ENCODE data around the gene KCNJ4. TPM values are rescaled to one million over a fixed set of nuclear protein-coding genes. Genes with fewer than 3 reads are reported as not detected.

The KCNJ4 gene
- polyA plus RNA-seq, 1 donor (not counting 4 experiments of a cell fraction or from before 2014, with no cell fraction given), result not detected

DNA sequence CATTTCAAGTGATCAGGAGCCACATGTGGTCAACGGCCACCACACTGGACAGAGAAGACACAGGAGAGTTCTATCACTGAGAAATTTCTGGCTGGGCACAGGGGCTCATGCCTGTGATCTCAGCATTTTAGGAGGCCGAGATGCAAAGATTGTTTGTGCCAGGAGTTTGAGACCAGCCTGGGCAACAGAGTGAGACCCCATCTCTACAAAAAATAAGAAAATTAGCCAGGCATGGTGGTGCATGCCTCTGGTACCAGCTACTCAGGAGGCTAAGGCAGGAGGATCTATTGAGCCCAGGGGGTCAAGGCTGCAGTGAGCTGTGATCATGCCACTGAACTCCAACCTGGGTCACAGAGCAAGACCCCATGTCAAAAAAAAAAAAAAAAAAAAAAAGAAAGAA, 26.3 kb downstream of the KCNJ4 start:
- Histone ChIP-seq H3K27me3 (ENCODE audit: control insufficient read depth, extremely low read depth, insufficient read depth, low read length) (peaks cover 7% of the 10 kb centered on the region), H3K9ac (ENCODE audit: control insufficient read depth, extremely low read depth, insufficient read depth, low read length) (no peak overlapping the region), H3K9me1 (ENCODE audit: control insufficient read depth, extremely low read depth, insufficient read depth, low read length) (no peaks in the 10 kb centered on the region), H3K4me3 (ENCODE audit: control insufficient read depth in 2 of 3, extremely low read depth in 1 of 3, insufficient read depth in 2 of 3, low read depth in 1 of 3, low read length in 3 of 3) (no peak overlapping the region), H2AFZ (ENCODE audit: control insufficient read depth, low read length) (no peak overlapping the region), H3K4me1 (ENCODE audit: control insufficient read depth, extremely low read depth, insufficient read depth, low read length) (no peaks in the 10 kb centered on the region), H3K9me3 (ENCODE audit: control insufficient read depth, low read depth, low read length) (no peaks in the 10 kb centered on the region), H3K4me2 (ENCODE audit: control insufficient read depth, extremely low read depth, insufficient read depth, low read depth, low read length) (no peak overlapping the region), H3K36me3 (ENCODE audit: control insufficient read depth in 2 of 2, extremely low read depth in 1 of 2, insufficient read depth in 2 of 2, low read length in 2 of 2) (no peaks in the 10 kb centered on the region), H3K27ac (ENCODE audit: control insufficient read depth, insufficient read depth, low read length) (no peak overlapping the region), H3K79me2 (ENCODE audit: control insufficient read depth, insufficient read depth, low read length) (no peaks in the 10 kb centered on the region), H4K20me1 (ENCODE audit: control insufficient read depth, extremely low read depth, insufficient read depth, low read length) (no peaks in the 10 kb centered on the region)
- DNase-seq (ENCODE audit: low read depth, low spot score) (no peak), FAIRE-seq (no peak)
- no peak for TF ChIP-seq EZH2 (IDR thresholded peaks at IDR 0.05; ENCODE audit: low read length)
- TF ChIP-seq, protein P1, sequence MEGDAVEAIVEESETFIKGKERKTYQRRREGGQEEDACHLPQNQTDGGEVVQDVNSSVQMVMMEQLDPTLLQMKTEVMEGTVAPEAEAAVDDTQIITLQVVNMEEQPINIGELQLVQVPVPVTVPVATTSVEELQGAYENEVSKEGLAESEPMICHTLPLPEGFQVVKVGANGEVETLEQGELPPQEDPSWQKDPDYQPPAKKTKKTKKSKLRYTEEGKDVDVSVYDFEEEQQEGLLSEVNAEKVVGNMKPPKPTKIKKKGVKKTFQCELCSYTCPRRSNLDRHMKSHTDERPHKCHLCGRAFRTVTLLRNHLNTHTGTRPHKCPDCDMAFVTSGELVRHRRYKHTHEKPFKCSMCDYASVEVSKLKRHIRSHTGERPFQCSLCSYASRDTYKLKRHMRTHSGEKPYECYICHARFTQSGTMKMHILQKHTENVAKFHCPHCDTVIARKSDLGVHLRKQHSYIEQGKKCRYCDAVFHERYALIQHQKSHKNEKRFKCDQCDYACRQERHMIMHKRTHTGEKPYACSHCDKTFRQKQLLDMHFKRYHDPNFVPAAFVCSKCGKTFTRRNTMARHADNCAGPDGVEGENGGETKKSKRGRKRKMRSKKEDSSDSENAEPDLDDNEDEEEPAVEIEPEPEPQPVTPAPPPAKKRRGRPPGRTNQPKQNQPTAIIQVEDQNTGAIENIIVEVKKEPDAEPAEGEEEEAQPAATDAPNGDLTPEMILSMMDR (optimal IDR thresholded peaks at IDR 0.05 in 1 of 3, IDR thresholded peaks at IDR 0.05 in 1 of 3, conservative IDR thresholded peaks at IDR 0.05 in 1 of 3; ENCODE audit: extremely low read depth in 1 of 3, insufficient read depth in 2 of 3, low read length in 3 of 3), result no peak
- dilution Hi-C loops (cut with MboI; ENCODE audit: extremely low pct_ligation_motif_present, low sequenced_read_pairs), result no loop called here

DNA sequence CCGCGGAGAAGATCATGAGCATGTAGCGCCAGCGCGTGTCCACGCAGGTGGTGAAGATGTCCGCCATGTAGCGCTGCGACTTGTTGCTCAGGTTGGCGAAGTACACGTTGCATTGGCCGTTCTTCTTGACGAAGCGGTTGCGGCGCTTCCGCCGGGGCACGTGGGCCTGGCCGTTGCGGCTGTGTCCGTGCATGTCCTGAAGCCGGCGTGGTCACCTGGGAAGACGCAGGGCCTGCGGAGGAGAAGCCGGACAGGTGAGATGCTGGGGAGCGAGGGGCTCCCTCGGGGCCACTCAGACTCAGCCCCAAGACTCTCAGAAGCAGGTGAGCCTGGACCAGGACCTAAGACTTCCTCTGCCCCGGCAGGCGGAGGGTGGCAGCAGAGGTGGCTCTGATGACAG, 27.1 kb downstream of the KCNJ4 start:
- Histone ChIP-seq H3K27ac (ENCODE audit: control insufficient read depth, insufficient read depth, low read length) (no peak overlapping the region), H4K20me1 (ENCODE audit: control insufficient read depth, extremely low read depth, insufficient read depth, low read length) (no peaks in the 10 kb centered on the region), H3K27me3 (ENCODE audit: control insufficient read depth, extremely low read depth, insufficient read depth, low read length) (peaks cover 5% of the 10 kb centered on the region), H3K4me2 (ENCODE audit: control insufficient read depth, extremely low read depth, insufficient read depth, low read depth, low read length) (no peak overlapping the region), H3K9me3 (ENCODE audit: control insufficient read depth, low read depth, low read length) (no peaks in the 10 kb centered on the region), H3K4me3 (ENCODE audit: control insufficient read depth in 2 of 3, extremely low read depth in 1 of 3, insufficient read depth in 2 of 3, low read depth in 1 of 3, low read length in 3 of 3) (no peak overlapping the region), H3K4me1 (ENCODE audit: control insufficient read depth, extremely low read depth, insufficient read depth, low read length) (peaks cover 3% of the 10 kb centered on the region), H3K9ac (ENCODE audit: control insufficient read depth, extremely low read depth, insufficient read depth, low read length) (no peak overlapping the region), H3K79me2 (ENCODE audit: control insufficient read depth, insufficient read depth, low read length) (no peaks in the 10 kb centered on the region), H2AFZ (ENCODE audit: control insufficient read depth, low read length) (no peak overlapping the region), H3K9me1 (ENCODE audit: control insufficient read depth, extremely low read depth, insufficient read depth, low read length) (no peaks in the 10 kb centered on the region), H3K36me3 (ENCODE audit: control insufficient read depth in 2 of 2, extremely low read depth in 1 of 2, insufficient read depth in 2 of 2, low read length in 2 of 2) (no peaks in the 10 kb centered on the region)
- DNase-seq (ENCODE audit: low read depth, low spot score) (no peak), FAIRE-seq (no peak)
- no peak for TF ChIP-seq EZH2 (IDR thresholded peaks at IDR 0.05; ENCODE audit: low read length)
- TF ChIP-seq, protein P1 (optimal IDR thresholded peaks at IDR 0.05 in 1 of 3, IDR thresholded peaks at IDR 0.05 in 1 of 3, conservative IDR thresholded peaks at IDR 0.05 in 1 of 3; ENCODE audit: extremely low read depth in 1 of 3, insufficient read depth in 2 of 3, low read length in 3 of 3), result no peak
- dilution Hi-C loops (cut with MboI; ENCODE audit: extremely low pct_ligation_motif_present, low sequenced_read_pairs), result no loop called here
